HG03139 (cell line): ENCODE data around the gene SLC2A13.
"Not testable (repeated sequence)": the region's sequence is repeated elsewhere in the genome, so short reads cannot be mapped to it uniquely, and the experiment has no call there.

Source experiments
- ATAC-seq: cut with Tn5 transposase; IDR thresholded peaks from one replicate; pipeline ENCODE4 v1.9.1; 2021; ENCODE audit not compliant: unreplicated experiment

SLC2A13 gene

DNA sequence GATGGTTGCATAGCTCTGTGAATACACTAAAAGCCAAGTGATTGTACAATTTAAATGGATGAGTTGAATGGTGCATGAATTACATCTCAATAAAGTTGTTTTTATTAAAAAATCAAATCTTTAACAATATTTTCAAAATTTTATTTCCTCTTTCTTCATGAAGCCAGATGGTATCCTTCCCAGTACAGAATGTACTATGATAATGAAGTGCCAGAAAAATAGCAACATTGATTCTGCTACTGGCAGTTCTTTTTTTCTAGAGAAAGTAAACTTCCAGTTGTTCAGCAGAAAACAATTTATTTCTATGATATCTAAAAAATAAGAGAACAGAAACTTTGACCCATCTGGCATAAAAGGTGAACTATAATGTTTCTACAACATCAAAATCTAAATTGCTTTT lies 61.5 kb downstream of the SLC2A13 start:
- no peak for ATAC-seq

DNA sequence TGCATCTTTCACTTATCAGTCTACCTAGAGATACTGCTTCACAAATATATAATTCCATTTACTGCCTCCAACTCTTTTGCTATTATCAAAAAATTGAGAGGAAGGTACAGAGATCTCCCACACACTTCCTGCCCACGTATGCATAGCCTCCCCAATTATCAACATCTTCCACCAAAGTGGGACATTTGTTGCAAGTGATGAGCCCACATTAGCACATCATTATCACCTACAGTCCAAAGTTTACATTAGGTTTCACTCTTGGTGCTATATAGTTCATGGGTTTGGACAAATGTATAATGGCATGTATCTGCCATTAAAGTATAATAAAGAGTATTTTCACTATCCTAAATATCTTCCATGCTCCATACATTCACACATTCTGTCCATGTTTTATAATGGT lies 66.3 kb downstream of the SLC2A13 start:
- no peak for ATAC-seq

DNA sequence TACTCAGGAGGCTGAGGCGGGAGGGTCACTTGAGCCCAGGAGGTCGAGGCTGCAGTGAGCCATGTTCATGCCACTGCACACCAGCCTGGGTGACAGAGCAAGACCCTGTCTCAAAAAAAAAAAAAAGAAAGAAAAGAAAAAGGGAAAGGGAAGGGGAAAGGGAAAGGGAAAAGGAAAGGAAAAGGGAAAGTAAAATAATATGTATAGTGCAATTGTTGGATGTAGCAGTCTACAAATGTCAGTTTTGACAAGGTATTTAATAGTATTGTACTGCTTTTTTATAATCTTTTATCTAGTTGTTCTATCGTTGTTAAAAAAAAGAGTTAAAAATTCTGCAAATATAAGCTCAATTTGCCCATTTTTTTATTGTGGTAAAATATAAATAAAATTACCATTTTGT lies 67.3 kb downstream of the SLC2A13 start:
- ATAC-seq: no peak

DNA sequence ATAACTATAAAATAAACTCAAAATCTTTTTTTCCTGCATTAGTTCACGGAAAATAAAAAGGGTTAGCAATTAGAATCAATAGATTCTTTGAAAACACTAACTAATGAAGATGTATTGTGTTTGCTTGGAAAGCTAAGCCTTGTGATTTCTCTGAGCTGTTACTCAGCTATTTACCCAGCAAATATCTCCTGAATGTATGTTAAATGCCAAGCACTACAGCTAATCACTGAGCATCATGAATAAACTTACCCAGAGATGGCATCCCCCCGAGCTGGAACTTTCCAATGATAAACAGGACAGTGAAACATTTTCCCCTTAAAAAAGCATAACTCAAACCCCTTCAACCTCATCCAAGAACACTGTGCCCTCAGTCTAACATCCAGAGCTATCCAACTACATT lies 71.2 kb downstream of the SLC2A13 start:
- ATAC-seq: no peak

DNA sequence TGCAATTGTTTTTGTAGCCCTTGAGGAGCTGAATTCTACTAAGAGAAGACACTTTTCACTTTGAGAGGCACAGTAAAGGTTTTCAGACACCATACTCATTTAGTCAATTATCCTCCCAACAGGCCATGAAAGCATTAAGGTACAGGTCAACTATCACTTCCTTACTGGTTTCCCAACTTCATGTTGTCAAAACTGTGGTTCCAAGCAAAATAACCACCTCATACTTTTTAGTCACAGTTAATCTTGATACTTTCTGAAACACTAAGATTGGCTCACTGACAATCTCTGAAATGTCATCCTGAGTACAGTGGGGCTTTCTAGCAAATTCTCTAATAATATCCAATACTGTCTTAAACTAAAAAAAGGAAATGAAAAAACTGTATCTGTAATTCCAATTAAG lies 71.7 kb downstream of the SLC2A13 start:
- no peak for ATAC-seq

DNA sequence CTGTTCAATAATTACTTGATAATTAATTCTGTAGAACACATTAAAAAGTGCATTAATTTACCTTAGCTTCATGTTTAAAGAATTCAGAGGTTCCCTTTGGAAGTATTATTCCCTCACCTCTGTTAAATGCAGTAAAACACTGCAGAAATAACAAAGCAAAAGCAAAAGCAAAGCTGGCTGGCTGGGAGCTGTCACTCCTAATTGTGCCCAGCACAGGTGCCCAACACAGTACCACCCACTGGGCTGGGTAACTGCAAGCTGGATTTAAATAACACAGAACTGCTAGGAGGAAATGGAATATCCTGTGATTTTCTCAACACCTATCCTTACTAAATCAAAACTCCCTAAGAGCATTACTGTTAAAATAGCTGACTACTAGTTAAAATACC lies 72.6 kb downstream of the SLC2A13 start:
- no peak for ATAC-seq

DNA sequence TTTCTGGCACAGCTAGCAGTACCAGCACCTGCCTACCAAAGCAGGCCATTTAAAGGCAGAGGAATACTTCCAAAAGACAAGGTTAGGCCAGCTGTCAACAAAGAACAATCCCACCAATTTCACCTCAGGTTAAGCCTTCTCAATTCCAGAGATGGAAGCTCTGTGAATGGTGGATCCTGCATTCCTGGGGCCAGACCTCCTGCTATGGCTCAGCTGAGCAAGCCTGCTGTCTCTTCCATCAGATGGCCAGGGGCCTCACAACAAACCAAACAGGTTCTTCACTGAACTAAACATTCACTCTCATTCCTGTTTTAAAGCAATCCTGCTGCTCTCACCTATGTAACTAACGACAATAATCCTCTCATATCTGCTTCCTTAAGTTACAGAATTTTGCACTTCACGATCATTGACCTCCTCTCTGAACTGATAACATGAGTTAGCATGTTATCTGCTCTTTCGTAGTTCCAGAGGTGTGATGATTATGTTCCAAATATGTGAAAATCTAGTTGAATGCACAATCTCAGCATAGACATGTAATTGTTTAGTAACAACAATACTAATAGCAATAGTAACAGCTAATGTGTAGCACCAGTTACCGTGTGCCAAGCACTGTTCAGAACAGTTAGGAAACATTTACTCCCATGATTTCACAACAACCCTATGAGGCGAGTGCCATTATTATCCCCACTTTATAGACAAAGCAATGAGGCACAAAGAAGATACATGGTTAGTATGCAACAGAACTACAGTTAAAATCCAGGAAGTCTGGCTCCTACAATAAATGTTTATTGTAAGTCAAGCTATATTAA lies 73.2 kb downstream of the SLC2A13 start:
- ATAC-seq: no peak

DNA sequence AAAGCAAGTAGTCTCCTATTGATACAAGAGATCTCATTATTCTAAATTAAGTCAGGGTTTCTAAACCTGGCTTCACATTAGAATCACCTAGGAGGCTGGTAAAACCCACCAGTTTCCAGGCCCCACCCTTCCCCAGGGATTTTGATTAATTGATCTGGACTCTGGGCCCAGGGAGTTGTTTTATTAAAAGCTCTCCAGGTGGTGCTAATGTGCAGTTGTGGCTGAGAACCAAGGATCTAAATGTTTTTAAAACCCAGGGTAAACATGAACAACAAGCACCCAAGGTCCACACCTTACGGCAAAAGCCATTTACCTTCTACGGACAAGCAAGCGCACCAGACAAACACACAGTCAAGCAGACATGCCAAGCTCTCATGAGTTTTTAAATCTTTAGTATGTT lies 73.9 kb downstream of the SLC2A13 start:
- ATAC-seq: no peak

DNA sequence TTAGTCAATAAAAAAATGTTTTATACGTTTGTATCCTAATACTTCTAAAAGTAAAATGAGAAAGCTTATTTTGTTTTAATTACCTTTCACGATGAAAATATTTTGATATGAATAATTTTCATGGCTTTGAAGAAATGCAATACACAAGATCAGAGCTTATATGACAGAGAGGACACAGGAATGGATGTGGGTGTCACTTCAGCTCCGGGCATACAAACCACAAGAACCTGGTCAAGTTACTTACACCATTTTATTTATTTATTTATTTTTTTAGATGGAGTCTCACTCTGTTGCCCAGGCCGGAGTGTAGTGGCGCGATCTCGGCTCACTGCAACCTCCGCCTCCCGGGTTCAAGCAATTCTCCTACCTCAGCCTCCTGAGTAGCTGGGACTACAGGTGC lies 74.9 kb downstream of the SLC2A13 start:
- ATAC-seq: not testable (repeated sequence)

DNA sequence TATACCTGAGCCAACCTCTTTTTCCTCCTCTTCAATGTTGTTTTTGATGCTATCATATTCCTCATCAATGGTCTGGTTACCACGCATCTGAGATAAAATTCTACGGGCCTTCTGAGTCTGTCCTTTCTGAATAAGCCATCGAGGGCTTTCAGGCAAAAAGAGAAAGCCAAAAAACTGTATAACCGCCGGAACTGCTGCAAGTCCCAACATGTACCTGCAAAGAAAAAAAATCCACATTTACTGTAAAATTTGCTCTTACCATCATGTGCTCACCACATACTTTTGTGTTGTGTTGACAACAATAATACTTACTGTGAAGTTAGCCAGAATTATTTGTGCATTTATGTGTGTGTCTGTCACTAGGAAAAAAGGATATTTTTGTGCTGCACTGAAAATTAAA lies 77.6 kb downstream of the SLC2A13 start:
- no peak for ATAC-seq

DNA sequence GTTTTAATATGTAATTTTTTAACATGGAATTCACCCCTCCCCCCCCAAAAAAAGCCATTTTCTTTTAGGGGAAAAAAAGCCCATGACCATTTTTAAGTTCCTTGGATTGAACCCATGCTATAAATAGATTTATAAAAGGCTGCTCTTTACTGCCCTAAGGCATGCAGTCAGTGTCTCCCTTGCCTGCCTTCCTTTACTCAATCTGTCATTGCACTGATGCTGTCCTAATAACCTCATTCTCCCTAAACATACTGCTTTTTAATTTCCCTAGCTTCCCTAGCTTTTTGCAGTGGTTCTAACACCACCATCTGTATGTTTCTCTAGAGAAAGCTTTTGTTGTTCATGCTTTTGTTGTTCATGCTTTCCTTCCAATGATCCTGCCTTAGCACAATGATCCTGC lies 83.0 kb downstream of the SLC2A13 start:
- no peak for ATAC-seq

DNA sequence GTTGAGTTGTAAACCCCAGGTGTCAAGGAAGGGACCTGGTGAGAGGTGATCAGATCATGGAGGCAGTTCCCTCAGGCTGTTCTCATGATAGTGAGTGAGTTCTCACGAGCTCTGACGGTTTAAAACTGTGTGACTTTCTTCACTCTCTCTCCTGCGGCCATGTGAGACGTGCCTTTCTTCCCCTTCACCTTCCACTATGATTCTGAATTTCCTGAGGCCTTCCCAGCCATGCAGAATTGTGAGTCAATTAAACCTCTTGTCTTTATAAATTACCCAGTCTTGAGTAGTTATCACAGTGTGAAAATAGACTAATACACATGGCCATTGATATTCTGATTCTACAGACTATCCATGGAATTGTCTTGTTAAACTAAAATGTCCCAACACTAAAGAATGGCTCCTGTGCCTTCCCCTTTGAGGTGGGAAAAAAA lies 85.6 kb downstream of the SLC2A13 start:
- no peak for ATAC-seq

DNA sequence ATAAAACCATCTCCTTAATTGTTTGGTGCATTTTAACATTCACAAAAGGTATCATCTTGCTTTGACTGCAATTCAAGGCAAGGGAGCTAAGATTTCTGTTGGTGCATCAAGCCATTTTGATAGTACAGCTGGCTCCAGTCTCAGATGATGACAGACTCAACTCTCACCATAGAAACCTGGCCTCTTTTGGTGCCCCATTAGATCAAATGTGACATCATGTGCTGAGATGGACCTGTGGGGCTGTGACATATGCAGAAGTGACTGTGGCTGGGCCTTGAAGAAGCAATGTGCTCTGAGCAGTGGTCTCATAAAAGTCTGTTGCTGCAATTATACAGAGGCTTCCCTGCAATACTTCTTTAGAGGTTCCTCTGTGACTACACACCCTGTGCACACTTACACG lies 88.4 kb downstream of the SLC2A13 start:
- no peak for ATAC-seq

DNA sequence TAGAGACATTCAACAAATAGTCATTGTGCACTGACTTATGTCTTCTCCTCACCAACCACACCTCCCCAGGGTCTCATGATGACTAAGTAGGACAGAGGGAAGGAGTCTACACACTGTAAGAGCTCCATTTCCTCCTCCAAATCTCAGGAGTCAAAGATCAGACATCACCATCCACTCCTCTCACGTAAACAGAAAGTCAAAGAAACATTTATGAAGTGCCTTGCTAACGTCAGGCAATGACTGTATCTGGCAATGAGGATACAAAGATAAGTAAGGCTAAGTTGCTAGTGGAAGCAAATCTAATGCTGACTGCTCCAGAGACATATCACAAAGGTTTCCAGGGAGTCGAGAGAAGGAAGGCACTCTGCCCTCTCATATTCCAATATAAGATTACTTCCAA lies 88.9 kb downstream of the SLC2A13 start:
- ATAC-seq: no peak

DNA sequence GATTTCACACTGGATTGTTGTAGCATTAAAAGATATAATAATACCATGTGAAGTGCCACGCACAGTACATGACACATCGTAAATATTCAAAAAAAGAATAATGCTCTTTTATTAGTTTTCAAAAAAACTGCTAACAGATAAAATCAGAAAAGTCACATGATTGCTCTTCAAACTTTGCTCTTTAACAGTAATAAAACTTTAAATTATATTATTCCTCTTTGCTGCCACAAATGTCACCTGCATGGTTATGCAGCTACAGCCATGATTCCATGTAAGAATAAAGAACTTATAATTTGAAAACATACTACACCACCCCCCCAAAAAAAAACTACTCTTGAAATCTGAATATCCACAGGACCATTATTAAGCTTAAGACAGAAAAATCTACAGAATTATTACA lies 90.0 kb downstream of the SLC2A13 start:
- ATAC-seq: no peak

DNA sequence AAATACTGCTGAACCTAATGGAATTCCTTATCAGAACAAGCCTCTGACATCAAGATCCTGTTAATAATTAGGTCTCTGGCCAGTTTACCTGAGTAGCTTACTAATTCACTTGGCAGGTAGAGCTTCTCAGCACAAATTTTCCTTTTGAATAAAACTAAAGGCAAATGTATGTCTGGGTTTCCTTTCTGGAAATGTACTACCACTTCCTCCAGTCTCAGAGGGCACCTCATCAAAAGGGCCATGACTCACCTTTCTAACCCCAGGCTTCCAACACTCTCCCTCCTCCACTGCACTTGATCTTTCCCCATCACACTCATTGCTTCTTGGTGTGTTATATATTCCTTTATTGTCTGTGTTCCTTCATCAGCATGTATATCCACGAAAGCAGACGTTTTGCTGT lies 90.5 kb downstream of the SLC2A13 start:
- ATAC-seq: no peak

DNA sequence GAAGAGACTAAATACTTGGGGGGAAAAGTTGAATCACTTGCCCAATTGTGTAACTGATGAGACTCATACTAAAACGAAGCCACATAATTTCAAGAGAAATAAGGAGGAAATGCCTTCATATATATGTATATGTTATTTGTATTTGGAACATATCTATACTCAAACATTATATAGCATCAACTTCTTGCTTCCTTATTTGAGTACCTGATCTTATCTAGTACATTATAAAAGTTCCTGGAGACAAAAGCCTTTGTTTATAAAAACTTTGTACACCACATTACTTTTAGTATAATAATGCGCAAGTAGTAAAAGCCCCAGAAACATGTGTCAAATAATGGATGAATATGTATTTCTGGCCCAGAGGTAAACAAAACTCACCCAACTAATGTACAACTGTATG lies 92.0 kb downstream of the SLC2A13 start:
- no peak for ATAC-seq

DNA sequence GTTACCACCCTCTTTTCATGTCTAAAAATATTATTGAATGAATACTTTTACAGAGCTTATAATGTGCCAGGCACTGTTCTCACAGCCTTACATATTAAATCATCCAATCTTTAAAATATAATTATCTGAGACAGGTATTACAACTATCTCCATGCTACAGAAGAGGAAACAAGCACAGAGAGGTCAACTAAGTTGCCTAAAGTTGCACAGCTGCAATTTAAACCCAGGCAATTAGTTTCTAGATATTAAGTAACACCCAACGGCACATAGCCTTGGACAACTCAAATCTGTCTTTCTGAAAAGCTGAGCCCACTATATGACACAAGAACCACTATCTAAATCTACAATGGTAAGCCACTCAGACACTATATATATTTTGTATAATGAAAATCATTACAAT lies 92.6 kb downstream of the SLC2A13 start:
- ATAC-seq: no peak

DNA sequence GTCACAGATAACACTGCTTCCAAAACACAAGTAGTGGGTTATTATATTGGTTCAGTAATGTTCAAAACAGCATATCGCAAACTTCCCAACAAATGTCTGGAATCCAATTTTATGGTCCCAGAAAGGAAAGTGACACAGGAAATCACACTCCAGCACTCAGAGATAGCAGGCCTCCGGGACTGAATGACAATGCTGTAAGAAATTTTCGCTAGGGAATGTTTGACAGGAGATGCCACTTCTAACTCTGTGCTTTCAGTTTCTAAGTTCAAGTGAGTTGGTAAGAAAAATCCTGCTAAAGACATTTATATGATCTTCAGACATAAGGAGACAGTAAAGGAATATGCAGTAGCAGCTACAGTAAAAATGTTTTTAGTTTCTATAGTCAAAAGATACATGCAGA lies 93.2 kb downstream of the SLC2A13 start:
- ATAC-seq: no peak

DNA sequence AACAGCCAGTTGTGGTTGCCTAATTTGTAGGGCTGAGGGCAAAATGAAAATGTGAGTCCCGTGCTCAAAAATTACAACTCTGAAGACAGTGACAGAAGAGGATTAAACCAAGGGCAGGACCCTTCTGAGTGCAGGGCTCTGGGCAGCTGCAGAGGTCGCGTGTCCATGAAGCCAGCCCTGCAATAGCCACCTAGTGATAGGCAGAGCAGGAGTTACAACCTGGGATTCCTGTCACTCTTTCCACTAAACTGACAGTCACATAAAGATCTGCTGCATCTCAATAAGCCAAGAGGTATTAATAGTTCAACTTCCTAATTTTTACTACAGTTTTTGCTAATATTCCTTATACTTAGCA lies 94.1 kb downstream of the SLC2A13 start:
- peak; percentile 21 for ATAC-seq

DNA sequence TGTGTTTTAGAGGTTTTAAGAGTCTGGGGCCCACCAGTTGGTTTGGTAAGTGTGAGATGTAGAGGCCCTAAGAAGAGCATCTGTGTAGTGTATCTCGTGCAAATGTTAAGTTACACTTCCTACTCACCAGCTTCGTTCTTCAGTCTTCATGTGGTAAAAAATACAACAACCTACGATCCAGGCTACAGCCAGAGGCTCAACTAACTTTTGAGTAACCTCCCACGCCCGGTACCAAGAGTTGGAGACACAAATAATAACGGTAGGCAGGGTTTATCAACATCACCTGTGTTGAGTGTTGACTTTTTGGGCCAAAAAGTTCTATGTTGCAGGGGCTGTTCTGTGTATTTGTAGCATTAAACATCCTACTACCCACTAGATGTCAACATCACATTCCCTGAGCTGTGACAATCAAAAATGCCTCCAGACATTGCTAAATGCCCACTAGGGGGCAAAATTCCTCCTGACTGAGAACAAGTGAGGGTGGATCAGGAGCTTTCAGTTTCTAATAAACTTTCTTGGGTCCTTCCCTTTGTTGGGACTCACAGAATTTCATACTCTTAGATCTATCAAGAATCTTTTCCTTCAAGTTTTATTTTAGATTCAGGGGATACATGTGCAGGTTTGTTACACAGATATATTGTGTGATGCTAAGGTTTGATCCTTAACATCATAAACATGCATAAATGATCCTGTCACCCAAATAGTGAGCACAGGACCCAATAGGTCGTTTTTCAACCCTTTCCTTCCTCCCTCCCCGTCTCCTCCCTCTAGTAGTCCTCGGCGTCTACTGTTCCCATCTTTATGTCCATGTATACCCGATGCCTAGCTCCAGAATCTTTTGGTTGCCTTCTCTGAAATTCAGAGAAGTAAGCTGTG lies 94.7 kb downstream of the SLC2A13 start:
- peak; percentile 88 for ATAC-seq
